Ovary (tissue), 3 donors: ENCODE measurements around the gene OXSM.

Experiments used
- CTCF ChIP-seq, 3 donors: fragments of 450-650 bp in 2 of 3; fragments of 200-600 bp in 1 of 3; IDR thresholded peaks; one replicate each; pipeline versions ENCODE4 v1.5.1 to v1.8.0; 2016 to 2022; ENCODE audit warnings: antibody characterized with exemption in 3 of 3, mild to moderate bottlenecking in 1 of 3
- EP300 ChIP-seq: sonication (generic); formaldehyde crosslinking; IDR thresholded peaks from one replicate; pipeline ENCODE4 v1.6.1; 2017; ENCODE audit warnings: antibody characterized with exemption
- POLR2A ChIP-seq: fragments of 450-650 bp; IDR thresholded peaks from one replicate; pipeline ENCODE4 v1.6.1; 2017; ENCODE audit warnings: antibody characterized with exemption, mild to moderate bottlenecking, moderate library complexity
- donor health status: DM: no; HTN: no; CAD: no.

- TF ChIP-seq CTCF (IDR thresholded peaks at IDR 0.05) (no peak), POLR2A (no peak), EP300 (no peak)
Observed at GRCh38 chr3:25826510-25826909, 36.6 kb downstream of the OXSM start.
